SJSA1 (cell line): Measurements from ENCODE around the gene NDUFV1. TPM values are rescaled to one million over a fixed set of nuclear protein-coding genes. Genes with fewer than 3 reads are reported as not detected.
A peak's percentile ranks its signal among the peaks of the same experiment; 100 is the strongest.

ENCODE experiments used
- DNase-seq, 2 experiments: peaks; one replicate each; pipeline ENCODE4 v3.0.0-alpha.2; 2015 to 2020; ENCODE audit warnings: low spot score in 2 of 2, low read depth in 1 of 2
- H3K27ac ChIP-seq: fragments of 250-450 bp; sonication (Bioruptor Pico); 2 replicates; pipeline ENCODE4 v1.5.1; 2020; ENCODE audit warnings: mild to moderate bottlenecking, moderate library complexity
- H3K27me3 ChIP-seq: fragments of 250-450 bp; sonication (Bioruptor Pico); replicated peaks from 2 replicates; pipeline ENCODE4 v1.5.1; 2020; ENCODE audit warnings: mild to moderate bottlenecking, moderate library complexity
- H3K36me3 ChIP-seq: fragments of 250-450 bp; sonication (Bioruptor Pico); 2 replicates; pipeline ENCODE4 v1.5.1; 2020; ENCODE audit warnings: mild to moderate bottlenecking
- H3K4me1 ChIP-seq: fragments of 250-450 bp; sonication (Bioruptor Pico); replicated peaks from 2 replicates; pipeline ENCODE4 v1.6.1; 2021; ENCODE audit warnings: mild to moderate bottlenecking
- H3K4me3 ChIP-seq: fragments of 250-450 bp; sonication (Bioruptor Pico); 2 replicates; pipeline ENCODE4 v1.5.1; 2020; ENCODE audit warnings: mild to moderate bottlenecking
- H3K9me3 ChIP-seq: fragments of 250-450 bp; sonication (Bioruptor Pico); replicated peaks from 2 replicates; pipeline ENCODE4 v1.5.1; 2020; ENCODE audit warnings: mild to moderate bottlenecking
- total RNA-seq: library from RNA; depleted of rRNA; stranded (reverse); fragments of >200 nt; shearing (Covaris generic); gene quantifications from 2 replicates; pipeline ENCODE4 v1.2.3, GENCODE V29; 2014

The NDUFV1 gene
- total RNA-seq, 1 experiment from 2014 or later: 308 TPM

DNA sequence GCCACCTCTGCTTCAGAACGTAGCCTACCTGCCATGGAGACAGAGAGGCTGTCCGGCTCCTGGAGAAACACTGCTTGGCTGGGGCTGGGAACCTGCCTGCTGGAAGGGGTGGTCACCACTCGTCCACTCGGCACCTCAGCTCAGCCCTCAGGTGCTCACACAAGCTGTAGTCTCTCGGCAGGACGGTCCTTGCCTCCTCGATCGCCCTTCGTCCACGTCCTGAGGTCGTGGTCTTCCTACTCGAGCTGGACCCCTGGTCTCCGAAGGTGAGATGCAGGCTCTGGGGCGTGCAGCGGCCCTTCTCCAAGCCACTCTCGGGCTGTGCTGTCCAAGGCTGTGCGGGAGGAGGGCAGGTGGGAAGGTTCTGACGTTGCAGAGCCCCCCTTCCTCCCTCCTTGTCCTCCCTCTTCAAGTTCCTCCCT lies 32.7 kb downstream of the NDUFV1 start, which contains the start of gene TBX10:
Gene TBX10 (minus strand): TSS at position 326 of the 422 bp plus-strand sequence. CDS start 291 bp downstream, at position 35.
- Histone ChIP-seq H3K36me3 (no peaks in the 10 kb centered on the region), H3K9me3 (peaks cover 23% of the 10 kb centered on the region), H3K4me3 (no peak within 1 kb of the TSS), H3K27ac (no peak within 1 kb of the TSS), H3K4me1 (no peaks in the 10 kb centered on the region), H3K27me3 (peaks cover 31% of the 10 kb centered on the region)
- no peak for DNase-seq

DNA sequence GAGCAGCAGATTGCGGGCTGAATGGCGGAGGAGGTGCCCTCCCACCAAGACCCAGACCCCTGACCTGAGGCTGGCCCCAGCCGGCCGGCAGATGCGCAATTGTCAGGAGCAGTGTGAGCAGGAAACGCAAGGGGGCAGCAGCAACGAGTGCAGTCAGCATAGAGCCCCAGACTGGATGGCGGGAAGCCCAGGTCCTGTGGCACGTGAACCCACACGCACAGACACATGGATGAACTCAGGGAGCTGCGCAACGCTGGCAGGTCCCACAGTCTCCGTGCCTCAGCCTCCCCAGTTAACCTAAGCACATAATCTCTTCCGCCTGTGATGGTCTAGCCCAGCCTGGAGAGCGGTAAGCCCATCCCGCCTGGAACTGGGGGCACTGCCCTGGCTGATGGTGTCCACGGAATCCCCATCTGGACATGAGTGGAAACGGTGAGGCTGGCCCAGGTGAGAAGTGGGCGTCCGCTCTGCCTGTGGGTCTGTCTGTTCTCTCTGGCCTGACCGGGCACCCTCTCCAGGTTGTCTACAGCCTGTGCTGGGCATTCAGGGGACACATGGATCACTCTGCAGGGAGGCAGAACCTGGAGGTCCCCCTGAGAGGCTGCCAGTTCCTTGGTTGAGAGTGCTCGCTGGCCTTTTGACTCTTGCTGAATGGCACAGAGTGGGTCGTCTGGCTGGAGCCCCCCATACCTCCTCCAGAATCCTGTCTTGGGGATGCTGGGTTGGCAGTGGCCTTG lies 33.5 kb downstream of the NDUFV1 start:
- Histone ChIP-seq H3K9me3 (peaks cover 25% of the 10 kb centered on the region), H3K27me3 (peaks cover 26% of the 10 kb centered on the region), H3K36me3 (no peaks in the 10 kb centered on the region), H3K4me3 (no peak overlapping the region), H3K4me1 (no peaks in the 10 kb centered on the region), H3K27ac (no peak overlapping the region)
- DNase-seq: peak in 1 of 2 experiments; percentile 82

DNA sequence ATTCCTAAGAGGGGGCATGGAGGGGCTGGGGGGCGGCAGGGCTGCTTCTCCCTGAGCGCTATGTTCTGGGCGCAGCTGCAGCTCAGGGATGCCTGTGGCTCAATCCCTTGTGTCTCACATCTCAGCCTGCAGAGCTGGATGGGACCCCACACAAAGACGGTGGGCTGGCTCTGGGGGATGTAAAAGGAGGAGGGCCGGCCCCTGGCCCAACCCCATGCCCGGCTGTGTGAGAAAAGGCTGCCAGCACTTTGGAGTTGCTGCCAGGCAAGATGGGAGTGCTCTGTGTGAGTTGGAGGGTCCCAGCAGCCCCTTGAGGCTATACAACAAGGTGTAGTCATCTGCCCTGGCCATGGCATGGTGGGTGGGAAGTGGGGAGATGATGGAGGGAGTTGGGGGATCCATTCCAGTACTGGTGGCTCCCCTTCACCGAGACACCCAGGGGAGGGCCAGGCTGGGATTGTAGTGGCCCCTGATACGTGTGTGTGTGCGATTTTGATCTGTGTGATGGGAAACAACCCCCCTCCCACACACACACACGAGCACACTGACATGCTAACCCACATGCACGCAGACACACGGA lies 34.1 kb downstream of the NDUFV1 start:
- H3K4me1 ChIP-seq: no peaks in the 10 kb centered on the region
- no peaks in the 10 kb centered on the region for H3K36me3 ChIP-seq
- H3K4me3 ChIP-seq: no peak overlapping the region
- peaks cover 24% of the 10 kb centered on the region for H3K27me3 ChIP-seq
- no peak for DNase-seq
- H3K9me3 ChIP-seq: peaks cover 25% of the 10 kb centered on the region
- no peak overlapping the region for H3K27ac ChIP-seq

DNA sequence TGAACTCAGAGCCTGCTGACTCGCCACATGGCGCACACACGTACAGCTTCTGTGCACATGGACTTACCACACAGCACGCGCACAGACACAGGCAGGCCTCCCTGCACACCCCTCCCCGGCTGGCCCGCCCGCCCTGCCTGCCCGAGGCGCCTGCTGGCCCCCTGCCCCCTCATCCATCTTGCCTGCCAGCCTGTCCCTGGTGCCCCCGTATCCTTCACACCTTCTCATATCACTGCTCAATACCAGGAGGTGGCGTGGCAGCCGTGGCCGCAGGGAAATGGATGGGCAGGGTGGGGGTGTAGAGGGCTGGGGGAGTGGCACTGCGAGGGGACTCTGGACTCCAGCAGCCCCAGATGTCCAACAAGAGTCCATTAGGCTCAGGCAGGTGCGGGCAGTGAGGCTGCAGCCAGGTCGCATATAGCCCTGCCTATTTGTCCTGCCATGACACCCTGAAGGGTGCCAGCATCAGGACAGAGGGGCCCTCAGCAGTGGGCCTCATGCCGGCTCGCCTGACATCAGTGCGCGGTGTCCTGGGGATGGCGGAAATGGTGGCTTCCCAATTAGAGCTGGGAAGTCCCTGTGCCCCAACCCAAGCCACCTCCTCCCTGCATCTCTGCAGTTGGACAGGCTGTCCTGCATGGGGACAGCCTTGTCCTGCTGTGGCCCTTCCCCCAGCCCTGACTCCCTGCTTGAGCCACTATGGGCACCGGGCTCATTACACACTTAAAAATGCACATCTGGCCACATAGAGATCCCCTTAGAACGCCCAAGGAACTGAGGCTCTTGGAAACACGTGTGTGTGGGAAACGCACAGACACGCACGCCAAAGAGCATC lies 34.8 kb downstream of the NDUFV1 start:
- Histone ChIP-seq H3K4me3 (no peak overlapping the region), H3K27me3 (peaks cover 23% of the 10 kb centered on the region), H3K4me1 (no peaks in the 10 kb centered on the region), H3K36me3 (no peaks in the 10 kb centered on the region), H3K9me3 (peaks cover 25% of the 10 kb centered on the region), H3K27ac (no peak overlapping the region)
- no peak for DNase-seq

DNA sequence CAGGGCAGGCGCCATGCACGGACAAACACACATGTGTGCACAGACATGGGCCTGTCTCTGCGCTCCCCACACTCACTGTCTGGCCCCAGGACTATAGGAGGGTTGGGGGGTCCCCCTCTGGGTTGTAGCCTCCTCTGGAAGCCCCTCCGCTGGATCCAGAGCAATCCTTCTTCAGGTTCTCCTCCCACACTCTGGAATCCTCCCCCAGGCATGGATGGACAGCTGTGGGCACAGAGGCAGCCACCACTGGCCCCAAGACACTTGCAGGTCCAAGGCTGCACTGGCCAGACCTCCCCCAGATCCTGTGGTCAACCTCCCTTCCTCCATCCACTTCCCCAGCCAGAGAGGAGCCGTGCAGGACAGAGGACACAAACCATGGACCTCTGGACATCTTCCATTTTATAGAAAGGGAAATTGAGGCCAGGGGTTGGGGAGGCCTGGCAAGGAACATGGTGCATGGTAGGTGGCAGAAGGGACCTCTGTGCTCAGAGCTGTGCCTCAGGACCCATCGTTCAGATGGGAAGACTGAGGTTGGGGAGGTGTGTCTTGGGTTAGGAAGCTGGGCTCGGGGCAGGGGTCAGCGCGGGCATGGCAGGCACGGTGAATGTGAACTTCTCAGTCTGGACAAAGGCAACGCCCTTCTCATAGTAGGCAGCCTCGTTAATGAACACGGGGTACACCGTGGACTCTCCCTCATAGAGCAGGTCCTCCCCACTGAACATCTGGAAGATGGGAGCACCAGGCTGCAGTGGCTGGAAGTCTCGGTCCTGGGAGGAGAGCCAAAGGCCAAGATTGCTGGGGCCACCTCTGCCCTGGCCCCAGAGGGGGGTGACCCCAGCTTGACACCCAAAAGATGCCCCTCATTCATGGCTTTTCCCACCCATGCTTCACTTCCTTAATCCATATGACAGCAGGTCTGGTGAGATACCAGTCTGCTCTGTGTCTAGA lies 35.7 kb downstream of the NDUFV1 start:
- H3K36me3 ChIP-seq: no peaks in the 10 kb centered on the region

DNA sequence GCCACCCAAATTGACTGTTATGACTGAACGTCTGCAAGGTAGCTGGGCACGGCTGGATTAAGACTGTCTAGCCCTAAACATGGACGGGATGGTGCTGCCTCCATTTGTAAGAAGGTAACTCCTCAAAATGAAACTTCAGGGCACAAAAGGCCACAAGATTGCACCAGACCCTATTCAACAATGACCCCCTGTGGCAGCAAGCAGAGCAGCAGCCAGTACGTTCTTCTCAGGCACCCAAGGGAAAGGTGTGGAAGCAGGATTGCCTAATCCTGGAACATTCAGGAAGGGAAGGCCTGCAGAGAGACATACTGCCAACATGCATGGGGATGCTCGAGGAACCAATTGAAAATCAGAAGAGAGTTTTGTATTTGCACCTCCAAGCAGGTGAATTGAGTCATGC lies 37.3 kb downstream of the NDUFV1 start:
- H3K4me3 ChIP-seq: no peak overlapping the region
- peaks cover 25% of the 10 kb centered on the region for H3K9me3 ChIP-seq
- H3K27me3 ChIP-seq: peaks cover 14% of the 10 kb centered on the region
- no peak for DNase-seq
- H3K36me3 ChIP-seq: no peaks in the 10 kb centered on the region
- no peak overlapping the region for H3K27ac ChIP-seq
- no peaks in the 10 kb centered on the region for H3K4me1 ChIP-seq

More for the DNA sequence above, 35.7 kb downstream of the NDUFV1 start:
- DNase-seq: no peak
- no peak overlapping the region for H3K4me3 ChIP-seq
- peaks cover 25% of the 10 kb centered on the region for H3K9me3 ChIP-seq
- peaks cover 19% of the 10 kb centered on the region for H3K27me3 ChIP-seq
- no peaks in the 10 kb centered on the region for H3K4me1 ChIP-seq
- no peak overlapping the region for H3K27ac ChIP-seq

DNA sequence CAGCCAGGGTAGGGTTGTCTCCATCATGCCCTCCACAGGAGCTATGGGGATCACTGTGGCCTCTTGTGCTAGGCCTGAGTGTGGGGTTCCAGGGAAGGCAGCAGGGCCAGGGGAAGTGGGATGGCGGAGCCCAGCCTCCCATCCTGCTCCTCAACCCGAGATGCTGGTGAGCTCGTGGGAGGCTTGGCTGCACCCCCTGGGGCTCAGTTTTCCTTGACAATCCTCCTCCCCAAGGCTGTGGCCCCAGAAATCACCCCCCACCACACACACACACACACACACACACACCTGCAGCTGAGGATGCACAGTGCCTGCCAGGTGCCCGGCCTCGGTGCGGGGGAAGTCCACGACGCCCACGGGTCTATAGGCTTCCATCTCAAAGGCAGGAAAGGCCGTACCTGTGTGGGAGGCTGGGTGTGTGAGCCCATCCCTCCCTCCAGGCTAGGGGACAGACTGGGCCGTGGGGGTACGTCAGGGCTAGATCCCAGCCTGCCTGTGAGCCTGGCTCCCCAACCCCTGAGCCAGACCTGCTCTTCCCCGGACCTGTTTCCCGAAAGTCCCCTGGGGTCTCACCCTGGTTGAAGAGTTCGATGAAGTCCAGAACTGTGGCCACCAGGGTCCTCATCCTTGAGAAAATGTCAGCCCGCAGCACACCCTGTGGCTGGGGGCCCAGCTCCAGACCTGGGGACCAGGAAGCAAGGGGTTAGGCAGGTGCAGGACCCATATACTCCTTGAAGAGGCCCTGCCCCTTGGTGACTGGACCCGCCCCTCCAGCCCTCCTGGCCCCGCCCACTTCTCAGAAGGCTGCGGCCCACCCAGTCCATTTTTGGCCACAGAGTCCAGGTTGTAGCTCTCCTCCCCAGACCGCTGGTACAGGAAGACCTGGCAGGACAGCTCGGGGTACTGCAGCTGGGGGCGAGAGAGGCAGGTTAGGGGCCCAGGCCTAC lies 38.0 kb downstream of the NDUFV1 start:
- Histone ChIP-seq H3K4me3 (no peak overlapping the region), H3K9me3 (peaks cover 25% of the 10 kb centered on the region), H3K27me3 (peaks cover 10% of the 10 kb centered on the region)

DNA sequence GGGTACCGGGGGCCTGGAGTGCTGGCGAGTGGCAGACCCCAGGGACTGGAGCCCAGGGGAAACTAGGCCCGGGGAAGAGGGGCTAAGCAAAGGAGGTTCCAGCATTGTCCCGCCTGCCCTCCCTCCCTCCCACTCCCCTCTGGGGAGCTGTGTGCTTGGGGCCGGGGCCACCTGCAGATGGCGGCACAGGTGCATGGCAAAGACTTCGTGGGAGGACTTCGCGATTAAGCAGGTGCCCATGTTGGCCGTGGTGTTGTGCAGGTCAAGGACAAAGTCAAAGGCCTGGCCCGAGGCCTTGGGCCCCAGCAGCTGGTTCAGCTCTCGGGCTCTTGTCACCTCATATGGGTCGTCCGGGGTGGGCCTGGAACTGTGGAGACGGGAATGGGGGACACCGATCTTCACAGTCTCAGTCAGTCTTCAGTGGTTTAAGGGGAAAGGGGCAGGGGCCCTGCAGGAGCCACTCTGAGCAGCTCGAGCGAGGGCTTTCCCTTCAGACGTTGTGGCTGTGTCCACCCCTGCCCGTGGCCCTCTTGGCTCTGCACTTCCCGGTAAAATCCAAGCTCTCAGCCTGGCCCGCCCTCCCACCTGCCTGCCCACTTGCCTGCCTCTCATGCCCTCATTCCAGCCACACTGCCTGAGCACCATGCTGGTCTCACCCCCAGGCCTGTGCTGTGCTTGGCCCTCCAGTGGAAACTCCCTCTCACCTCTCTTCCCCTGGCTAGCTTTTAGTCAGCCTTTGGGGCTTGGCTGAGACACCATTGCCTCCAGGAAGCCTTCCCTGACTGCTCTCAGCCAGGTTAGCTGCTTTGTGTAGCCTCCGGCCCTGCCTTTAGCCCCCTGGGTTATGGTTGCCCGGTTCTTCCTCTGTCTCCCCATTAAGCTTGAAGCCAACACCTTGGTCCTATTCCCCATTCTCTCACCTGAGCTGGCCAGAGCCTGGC lies 39.1 kb downstream of the NDUFV1 start:
- H3K4me1 ChIP-seq: peaks cover 9% of the 10 kb centered on the region; the same call in 1 of the 2 replicates
- H3K27ac ChIP-seq: no peak overlapping the region
- peaks cover 21% of the 10 kb centered on the region for H3K9me3 ChIP-seq
- H3K4me3 ChIP-seq: no peak overlapping the region
- H3K36me3 ChIP-seq: no peaks in the 10 kb centered on the region
- peaks cover 1% of the 10 kb centered on the region; the same call in 1 of the 2 replicates for H3K27me3 ChIP-seq
- peak in 1 of 2 experiments; percentile 56 for DNase-seq

More for the DNA sequence above, 38.0 kb downstream of the NDUFV1 start:
- DNase-seq: peak in 1 of 2 experiments; percentile 56
- Histone ChIP-seq H3K36me3 (no peaks in the 10 kb centered on the region), H3K27ac (no peak overlapping the region), H3K4me1 (peaks cover under 1% of the 10 kb centered on the region; the same call in 1 of the 2 replicates)

DNA sequence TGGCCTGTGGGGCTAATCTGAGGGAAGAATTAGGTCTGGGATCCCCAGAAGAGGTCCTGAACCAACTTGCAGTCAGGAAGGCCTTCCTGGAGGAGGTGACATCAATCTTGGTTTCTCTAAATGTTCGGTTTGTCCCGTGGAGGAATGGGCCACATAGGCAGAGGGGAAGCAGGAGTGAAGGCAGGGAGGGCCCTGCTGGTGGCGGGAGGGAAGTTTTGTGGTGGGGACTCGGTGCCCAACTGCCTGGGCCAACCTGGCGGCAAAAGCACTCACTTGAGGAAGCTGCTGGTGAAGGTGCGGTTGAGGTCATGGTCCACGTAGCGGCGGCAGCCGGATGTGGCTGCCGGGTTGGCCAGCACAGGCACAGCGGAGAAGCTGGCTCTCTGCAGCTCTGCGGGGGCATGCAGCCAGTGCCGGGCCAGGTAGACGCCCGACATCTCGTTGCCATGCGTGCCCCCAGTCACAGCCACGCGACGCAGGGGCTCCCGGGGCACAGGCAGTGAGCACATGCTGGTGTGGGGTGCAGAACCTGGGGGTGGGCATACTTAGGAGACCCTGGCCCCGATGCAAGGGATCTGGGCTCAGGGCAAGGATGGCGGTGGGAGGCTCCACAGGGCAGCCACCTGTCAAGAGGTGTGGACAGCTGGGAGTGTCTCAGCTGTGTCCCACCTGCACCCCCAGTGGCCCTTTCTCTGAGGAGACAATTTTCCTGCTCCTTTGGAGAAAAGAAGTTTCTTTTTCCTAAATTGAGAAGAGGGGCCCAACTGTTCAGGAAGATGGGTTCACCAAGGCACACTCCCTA lies 40.0 kb downstream of the NDUFV1 start:
- H3K27me3 ChIP-seq: no peaks in the 10 kb centered on the region; the same call in 1 of the 2 replicates
- H3K27ac ChIP-seq: no peak overlapping the region
- H3K9me3 ChIP-seq: peaks cover 18% of the 10 kb centered on the region
- H3K4me1 ChIP-seq: peaks cover 9% of the 10 kb centered on the region; the same call in 1 of the 2 replicates
- H3K4me3 ChIP-seq: no peak overlapping the region
- no peak for DNase-seq
- H3K36me3 ChIP-seq: no peaks in the 10 kb centered on the region

DNA sequence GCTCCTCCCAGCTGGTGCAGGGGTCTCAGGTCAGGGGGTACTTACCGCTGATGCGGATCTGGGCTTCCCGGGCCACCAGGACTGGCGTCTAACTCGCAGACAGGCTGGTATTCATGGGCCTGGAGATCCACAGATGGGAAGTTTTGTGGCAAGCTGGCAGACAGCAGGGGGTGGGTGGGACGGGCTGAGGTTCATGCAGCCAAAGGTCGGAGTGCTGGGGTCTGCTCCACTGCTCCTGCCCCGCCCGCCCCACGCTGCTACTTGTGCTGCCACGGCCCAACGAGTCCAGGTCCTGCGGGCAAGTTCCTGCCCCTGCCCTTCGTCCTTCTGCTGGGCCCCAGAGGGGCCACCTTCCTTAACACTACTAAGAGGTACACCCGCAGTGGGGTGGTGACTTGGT lies 40.7 kb downstream of the NDUFV1 start:
- no peaks in the 10 kb centered on the region for H3K36me3 ChIP-seq
- H3K9me3 ChIP-seq: peaks cover 16% of the 10 kb centered on the region
- DNase-seq: no peak
- H3K27ac ChIP-seq: no peak overlapping the region
- H3K4me1 ChIP-seq: peaks cover 9% of the 10 kb centered on the region; the same call in 1 of the 2 replicates
- no peak overlapping the region for H3K4me3 ChIP-seq
- H3K27me3 ChIP-seq: peaks cover 4% of the 10 kb centered on the region; the same call in 1 of the 2 replicates
